Spinal cord (tissue), 10 donors: ENCODE data around the gene CDCA3. TPM values are rescaled to one million over a fixed set of nuclear protein-coding genes. Genes with fewer than 3 reads are reported as not detected.

Experiments used
- DNase-seq, 6 donors: peaks; one replicate each; pipeline versions ENCODE4 v3.0.0 to v3.0.0-alpha.2; 2013 to 2015; ENCODE audit warnings: low spot score in 6 of 6, low read depth in 4 of 6
- H3K27ac ChIP-seq: one replicate; pipeline ENCODE4 v1.5.1; 2013; ENCODE audit warnings: low read depth, low read length, control low read depth
- H3K27me3 ChIP-seq: one replicate; pipeline ENCODE4 v1.6.1; 2013; ENCODE audit warnings: low read length; ENCODE audit not compliant: control insufficient read depth, insufficient read depth
- H3K36me3 ChIP-seq: one replicate; pipeline ENCODE4 v1.6.1; 2013; ENCODE audit warnings: low read length; ENCODE audit not compliant: control insufficient read depth, insufficient read depth
- H3K4me1 ChIP-seq: one replicate; pipeline ENCODE4 v1.6.1; 2013; ENCODE audit warnings: low read length; ENCODE audit not compliant: control insufficient read depth, insufficient read depth
- H3K4me3 ChIP-seq: one replicate; pipeline ENCODE4 v1.5.1; 2013; ENCODE audit warnings: low read depth, low read length, control low read depth
- H3K9me3 ChIP-seq: one replicate; pipeline ENCODE4 v1.6.1; 2013; ENCODE audit warnings: low read length; ENCODE audit not compliant: control insufficient read depth, insufficient read depth
- WGBS: methylation state at CpG from one replicate; pipeline ENCODE4 v1.1.5; 2013; ENCODE audit warnings: missing lambda C conversion rate; ENCODE audit not compliant: insufficient coverage; 5-methylcytosine and 5-hydroxymethylcytosine counted together
- polyA plus RNA-seq, 2 donors: library from polyadenylated mRNA; unstranded; fragments of 120-200 nt; gene quantifications; one replicate each; pipeline ENCODE4 v1.2.1, GENCODE V29; 2013; ENCODE audit not compliant: insufficient read length in 2 of 2
- total RNA-seq, 2 donors: library from RNA; depleted of rRNA in 1 of 2; stranded (reverse); fragments of 120-200 nt in 1 of 2; fragments of >200 nt in 1 of 2; gene quantifications; one replicate each; pipeline versions ENCODE4 v1.2.3 to v1.2.4, GENCODE V29; 2013 to 2014
- donor health status: healthy.

The CDCA3 gene
- total and polyA plus RNA-seq, 4 donors, result 4.8 to 22.5 (median 17.5) TPM

DNA sequence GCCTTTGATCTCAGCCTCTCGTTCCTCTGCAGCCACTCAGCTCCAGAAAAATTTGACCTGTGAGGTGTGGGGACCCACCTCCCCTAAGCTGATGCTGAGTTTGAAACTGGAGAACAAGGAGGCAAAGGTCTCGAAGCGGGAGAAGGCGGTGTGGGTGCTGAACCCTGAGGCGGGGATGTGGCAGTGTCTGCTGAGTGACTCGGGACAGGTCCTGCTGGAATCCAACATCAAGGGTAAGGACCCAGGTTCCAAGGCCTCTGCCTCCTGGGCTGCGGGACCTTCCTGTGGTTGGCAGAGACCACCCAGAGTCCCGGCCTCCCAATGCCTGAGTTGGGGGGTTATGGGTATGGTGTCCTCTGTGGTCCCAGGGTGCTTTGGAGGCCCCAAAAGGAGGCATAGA, 34.0 kb downstream of the CDCA3 start:
- no peak overlapping the region for H3K4me3 ChIP-seq
- 88% methylated on average over 8 of the region's 8 CpGs for WGBS
- H3K9me3 ChIP-seq, result no peaks in the 10 kb centered on the region
- H3K27me3 ChIP-seq, result no peaks in the 10 kb centered on the region
- H3K36me3 ChIP-seq, result no peaks in the 10 kb centered on the region
- H3K4me1 ChIP-seq, result peaks cover 40% of the 10 kb centered on the region
- DNase-seq, result no peak
- no peak overlapping the region for H3K27ac ChIP-seq

DNA sequence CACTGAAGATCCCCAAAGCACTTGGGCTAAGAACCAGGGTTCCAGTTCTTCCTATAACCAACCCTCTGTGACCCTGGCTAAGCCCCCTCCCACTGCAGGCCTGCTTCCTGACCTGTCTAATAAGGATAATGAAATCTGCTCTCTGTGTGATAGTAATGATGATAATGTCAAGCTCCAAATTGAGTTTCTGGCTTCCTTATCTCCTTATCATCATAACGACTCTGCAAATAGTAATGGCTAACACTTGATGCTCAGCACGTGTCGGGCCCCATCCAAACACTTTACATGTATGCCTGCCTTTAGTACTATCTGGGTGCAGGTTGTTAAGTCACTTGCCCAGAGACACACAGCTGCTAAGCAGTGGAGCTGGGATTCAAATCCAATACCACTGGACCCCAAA, 34.5 kb downstream of the CDCA3 start:
- no peaks in the 10 kb centered on the region for H3K9me3 ChIP-seq
- WGBS, result 94% methylated on average over 2 of the region's 3 CpGs
- H3K27me3 ChIP-seq, result no peaks in the 10 kb centered on the region
- no peak for DNase-seq
- H3K27ac ChIP-seq, result no peak overlapping the region
- H3K4me1 ChIP-seq, result peaks cover 36% of the 10 kb centered on the region
- no peaks in the 10 kb centered on the region for H3K36me3 ChIP-seq
- H3K4me3 ChIP-seq, result no peak overlapping the region

DNA sequence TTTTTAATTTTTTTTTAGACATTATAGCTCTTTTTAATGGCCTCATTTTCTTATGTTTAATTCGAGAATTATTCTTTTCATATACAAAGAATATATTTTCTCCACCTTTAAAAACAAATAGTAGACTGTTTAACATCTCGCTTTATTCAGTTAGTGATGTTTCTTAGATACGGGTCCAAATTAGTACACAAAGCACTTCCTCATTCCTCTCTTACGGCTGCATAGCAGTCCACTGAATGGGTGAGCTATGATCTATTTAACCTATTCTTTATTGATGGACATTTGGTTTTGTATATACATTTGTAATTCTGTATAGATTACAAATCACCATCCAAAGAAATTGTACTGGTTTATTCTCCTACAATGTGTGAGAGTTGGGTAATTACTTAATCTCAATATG, 37.7 kb downstream of the CDCA3 start:
- H3K4me3 ChIP-seq, result no peak overlapping the region
- DNase-seq, result no peak
- WGBS, result no CpG with 5 or more reads among the region's 4 CpGs
- H3K27ac ChIP-seq, result no peak overlapping the region
- no peaks in the 10 kb centered on the region for H3K9me3 ChIP-seq
- no peaks in the 10 kb centered on the region for H3K36me3 ChIP-seq
- peaks cover 6% of the 10 kb centered on the region for H3K4me1 ChIP-seq
- no peaks in the 10 kb centered on the region for H3K27me3 ChIP-seq

DNA sequence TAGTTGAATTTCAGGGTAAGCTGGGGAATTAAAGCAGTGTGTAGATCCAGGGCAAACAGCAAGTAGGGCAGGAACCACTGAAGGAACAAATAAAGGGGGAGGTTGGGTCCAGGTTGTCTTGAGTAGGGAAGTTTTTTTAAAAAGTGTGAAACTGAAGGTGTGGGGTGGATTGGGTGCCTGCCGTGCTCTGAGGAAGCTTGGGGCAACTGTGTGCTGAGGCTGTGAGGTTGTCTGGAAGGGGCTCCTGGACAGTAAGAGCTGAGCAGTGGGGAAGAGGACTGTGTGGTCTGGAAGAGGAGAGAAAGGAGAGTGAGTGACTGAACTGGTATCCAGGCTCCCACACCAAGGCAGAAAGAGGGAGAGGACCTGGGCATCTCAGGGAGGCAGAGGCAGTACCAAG, 40.3 kb downstream of the CDCA3 start:
- H3K4me1 ChIP-seq, result no peaks in the 10 kb centered on the region
- no peaks in the 10 kb centered on the region for H3K36me3 ChIP-seq
- no peaks in the 10 kb centered on the region for H3K27me3 ChIP-seq
- no peak for DNase-seq
- 60% methylated on average over 1 of the region's 1 CpG for WGBS
- no peak overlapping the region for H3K4me3 ChIP-seq
- no peaks in the 10 kb centered on the region for H3K9me3 ChIP-seq
- H3K27ac ChIP-seq, result no peak overlapping the region

DNA sequence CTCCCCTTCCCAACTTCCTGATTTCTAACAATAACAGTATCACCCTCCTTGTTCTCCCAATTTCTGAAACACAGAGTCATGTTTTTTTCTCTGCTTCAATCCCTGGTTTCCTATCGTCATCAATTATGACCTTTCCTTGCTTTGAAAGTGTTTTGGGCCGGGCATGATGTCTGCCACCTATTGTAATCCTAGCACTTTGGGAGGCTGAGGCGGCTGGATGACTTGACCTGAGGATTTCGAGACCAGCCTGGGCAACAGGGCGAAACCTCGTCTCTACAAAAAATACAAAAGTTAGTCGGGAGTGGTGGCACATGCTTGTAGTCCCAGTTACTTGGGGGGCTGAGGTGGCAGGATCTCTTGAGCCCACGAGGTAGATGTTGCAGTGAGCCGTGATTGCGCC, 42.0 kb downstream of the CDCA3 start:
- no peaks in the 10 kb centered on the region for H3K27me3 ChIP-seq
- no peak for DNase-seq
- WGBS, result 58% methylated on average over 7 of the region's 10 CpGs

DNA sequence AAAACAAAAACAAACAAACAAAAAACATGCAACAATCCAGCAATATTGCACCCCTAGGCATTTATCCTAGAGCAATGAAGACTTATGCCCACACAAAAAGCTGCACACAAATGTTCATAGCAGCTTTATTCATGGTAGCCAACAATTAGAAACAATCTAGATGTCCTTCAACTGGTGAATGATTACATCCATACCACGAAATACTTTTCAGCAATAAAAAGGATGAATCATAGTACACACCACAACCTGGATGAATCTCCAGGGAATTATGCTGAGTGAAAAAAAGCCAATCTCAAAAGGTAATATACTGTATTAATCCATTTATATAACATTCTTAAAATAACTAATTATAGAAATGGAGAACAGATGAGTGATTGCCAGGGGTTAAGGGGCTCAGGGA, 43.9 kb downstream of the CDCA3 start:
- no peak overlapping the region for H3K4me3 ChIP-seq
- WGBS, result no CpG with 5 or more reads among the region's 1 CpG
- H3K4me1 ChIP-seq, result no peaks in the 10 kb centered on the region
- H3K27ac ChIP-seq, result no peak overlapping the region
- DNase-seq, result no peak
- H3K36me3 ChIP-seq, result no peaks in the 10 kb centered on the region
- no peaks in the 10 kb centered on the region for H3K9me3 ChIP-seq
- no peaks in the 10 kb centered on the region for H3K27me3 ChIP-seq

More for the DNA sequence above, 42.0 kb downstream of the CDCA3 start:
- H3K4me1 ChIP-seq, result no peaks in the 10 kb centered on the region
- no peak overlapping the region for H3K4me3 ChIP-seq
- H3K27ac ChIP-seq, result no peak overlapping the region
- no peaks in the 10 kb centered on the region for H3K36me3 ChIP-seq
- no peaks in the 10 kb centered on the region for H3K9me3 ChIP-seq

DNA sequence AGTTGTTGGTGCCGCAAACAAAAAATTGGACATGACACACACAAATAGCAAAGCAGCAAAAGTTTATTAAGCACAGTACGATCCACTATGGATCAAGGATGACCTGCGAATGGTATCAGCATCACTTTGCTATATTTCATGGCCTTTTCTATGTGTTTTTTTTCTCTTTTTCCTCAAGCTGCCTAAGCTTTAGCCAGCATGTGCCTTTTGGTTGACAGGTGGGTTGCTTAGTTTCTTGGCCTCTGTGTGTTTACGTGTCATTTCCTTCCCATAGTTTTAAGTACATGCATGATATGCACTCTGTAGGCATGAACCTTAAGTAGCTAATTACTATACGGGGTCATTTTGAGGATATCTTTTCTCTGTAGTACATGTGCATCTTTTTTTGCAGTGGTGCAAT, 51.9 kb downstream of the CDCA3 start:
- no peak overlapping the region for H3K4me3 ChIP-seq
- H3K36me3 ChIP-seq, result no peaks in the 10 kb centered on the region
- DNase-seq, result no peak
- no peaks in the 10 kb centered on the region for H3K27me3 ChIP-seq
- no peaks in the 10 kb centered on the region for H3K4me1 ChIP-seq
- WGBS, result 100% methylated on average over 2 of the region's 5 CpGs
- H3K9me3 ChIP-seq, result no peaks in the 10 kb centered on the region
- no peak overlapping the region for H3K27ac ChIP-seq

Other genes starting within 250 kb of the CDCA3 start
- 100 to 1,000 TPM; 179 to 185 TPM for gene CHD4, start 243.9 kb downstream of the CDCA3 start, total RNA-seq
- gene CHD4, start 243.9 kb downstream of the CDCA3 start, polyA plus RNA-seq, result 100 to 1,000 TPM; 177 to 185 TPM
- gene LPAR5, start 215.3 kb downstream of the CDCA3 start, total RNA-seq, result 1 to 10 TPM; 2.5 to 3.5 TPM
- 1 to 10 TPM; 6.0 to 9.1 TPM for gene LPAR5, start 215.3 kb downstream of the CDCA3 start, polyA plus RNA-seq
- 1 to 10 TPM in 1 of 2 donors, under 1 TPM in 1; 0.69 to 3.9 TPM for gene ACRBP, start 203.9 kb downstream of the CDCA3 start, total RNA-seq
- 1 to 10 TPM; 1.9 to 3.6 TPM for gene ACRBP, start 203.9 kb downstream of the CDCA3 start, polyA plus RNA-seq
- gene ING4, start 188.2 kb downstream of the CDCA3 start, total RNA-seq, result 10 to 100 TPM; 87.5 to 90.5 TPM
- 100 to 1,000 TPM in 1 of 2 donors, 10 to 100 TPM in 1; 94.6 to 104 TPM for gene ING4, start 188.2 kb downstream of the CDCA3 start, polyA plus RNA-seq
- gene ZNF384, start 161.9 kb downstream of the CDCA3 start, total RNA-seq, result 10 to 100 TPM; 14.9 to 33.8 TPM
- gene ZNF384, start 161.9 kb downstream of the CDCA3 start, polyA plus RNA-seq, result 10 to 100 TPM; 66.6 to 80.2 TPM
- 1 to 10 TPM; 2.0 to 3.8 TPM for gene PIANP, start 150.5 kb downstream of the CDCA3 start, total RNA-seq
- gene PIANP, start 150.5 kb downstream of the CDCA3 start, polyA plus RNA-seq, result 10 to 100 TPM; 81.7 to 86.8 TPM
- gene COPS7A, start 127.2 kb downstream of the CDCA3 start, total RNA-seq, result 10 to 100 TPM; 43.4 to 80.4 TPM
- gene COPS7A, start 127.2 kb downstream of the CDCA3 start, polyA plus RNA-seq, result 10 to 100 TPM; 83.5 to 98.0 TPM
- gene MLF2, start 98.1 kb downstream of the CDCA3 start, total RNA-seq, result 100 to 1,000 TPM in 1 of 2 donors, 10 to 100 TPM in 1; 91.4 to 157 TPM
- 100 to 1,000 TPM; 300 to 319 TPM for gene MLF2, start 98.1 kb downstream of the CDCA3 start, polyA plus RNA-seq
- 100 to 1,000 TPM in 1 of 2 donors, 10 to 100 TPM in 1; 50.7 to 191 TPM for gene PTMS, start 84.9 kb downstream of the CDCA3 start, total RNA-seq
- gene PTMS, start 84.9 kb downstream of the CDCA3 start, polyA plus RNA-seq, result 100 to 1,000 TPM; 916 to 927 TPM
- under 1 TPM in 1 of 2 donors, not detected in 1; 0.33 TPM for gene LAG3, start 78.8 kb downstream of the CDCA3 start, total RNA-seq
- gene LAG3, start 78.8 kb downstream of the CDCA3 start, polyA plus RNA-seq, result 1 to 10 TPM in 1 of 2 donors, under 1 TPM in 1; 0.93 to 1.6 TPM
- gene CD4, start 61.8 kb downstream of the CDCA3 start, total RNA-seq, result 10 to 100 TPM; 11.3 to 15.4 TPM
- 10 to 100 TPM; 13.0 to 16.6 TPM for gene CD4, start 61.8 kb downstream of the CDCA3 start, polyA plus RNA-seq
- gene GPR162, start 29.5 kb downstream of the CDCA3 start, total RNA-seq, result 10 to 100 TPM; 43.4 to 54.2 TPM
- gene GPR162, start 29.5 kb downstream of the CDCA3 start, polyA plus RNA-seq, result 100 to 1,000 TPM; 113 to 128 TPM
- 10 to 100 TPM; 25.7 to 28.7 TPM for gene P3H3, start 22.9 kb downstream of the CDCA3 start, total RNA-seq
- 10 to 100 TPM; 22.7 to 42.3 TPM for gene P3H3, start 22.9 kb downstream of the CDCA3 start, polyA plus RNA-seq
- gene GNB3, start 10.4 kb downstream of the CDCA3 start, total RNA-seq, result 1 to 10 TPM; 2.5 to 5.1 TPM
- 10 to 100 TPM; 12.0 to 27.0 TPM for gene GNB3, start 10.4 kb downstream of the CDCA3 start, polyA plus RNA-seq
- 10 to 100 TPM; 78.6 to 80.1 TPM for gene USP5, start 864 bp upstream of the CDCA3 start, total RNA-seq
- 100 to 1,000 TPM in 1 of 2 donors, 10 to 100 TPM in 1; 99.0 to 101 TPM for gene USP5, start 864 bp upstream of the CDCA3 start, polyA plus RNA-seq
- gene TPI1, start 16.2 kb upstream of the CDCA3 start, total RNA-seq, result 100 to 1,000 TPM; 413 to 837 TPM
- gene TPI1, start 16.2 kb upstream of the CDCA3 start, polyA plus RNA-seq, result 100 to 1,000 TPM; 519 to 535 TPM
- 1 to 10 TPM; 3.5 to 5.4 TPM for gene SPSB2, start 22.0 kb upstream of the CDCA3 start, total RNA-seq
- 1 to 10 TPM; 5.7 to 10.0 TPM for gene SPSB2, start 22.0 kb upstream of the CDCA3 start, polyA plus RNA-seq
- gene LRRC23, start 53.5 kb upstream of the CDCA3 start, total RNA-seq, result 10 to 100 TPM; 13.5 to 25.5 TPM
- 10 to 100 TPM; 25.1 to 25.3 TPM for gene LRRC23, start 53.5 kb upstream of the CDCA3 start, polyA plus RNA-seq
- gene ENO2, start 63.3 kb upstream of the CDCA3 start, total RNA-seq, result 100 to 1,000 TPM; 118 to 307 TPM
- gene ENO2, start 63.3 kb upstream of the CDCA3 start, polyA plus RNA-seq, result 100 to 1,000 TPM; 615 to 640 TPM
- 10 to 100 TPM; 23.1 to 24.9 TPM for gene ATN1, start 76.7 kb upstream of the CDCA3 start, total RNA-seq
- 100 to 1,000 TPM; 208 to 228 TPM for gene ATN1, start 76.7 kb upstream of the CDCA3 start, polyA plus RNA-seq
- gene RNU7-1, start 92.5 kb upstream of the CDCA3 start, total RNA-seq, result not detected
- 10 to 100 TPM; 16.2 to 21.9 TPM for gene RNU7-1, start 92.5 kb upstream of the CDCA3 start, polyA plus RNA-seq
- gene C12orf57, start 92.7 kb upstream of the CDCA3 start, total RNA-seq, result 100 to 1,000 TPM; 108 to 376 TPM
- gene C12orf57, start 92.7 kb upstream of the CDCA3 start, polyA plus RNA-seq, result 100 to 1,000 TPM; 220 to 243 TPM
- gene PTPN6, start 100.1 kb upstream of the CDCA3 start, total RNA-seq, result 1 to 10 TPM; 8.4 to 9.3 TPM
- gene PTPN6, start 100.1 kb upstream of the CDCA3 start, polyA plus RNA-seq, result 1 to 10 TPM; 5.7 to 7.9 TPM
- gene PHB2, start 119.4 kb upstream of the CDCA3 start, total RNA-seq, result 100 to 1,000 TPM in 1 of 2 donors, 10 to 100 TPM in 1; 88.4 to 226 TPM
- gene PHB2, start 119.4 kb upstream of the CDCA3 start, polyA plus RNA-seq, result 100 to 1,000 TPM; 174 to 185 TPM
- 10 to 100 TPM; 18.9 to 43.1 TPM for gene EMG1, start 119.6 kb upstream of the CDCA3 start, total RNA-seq
- gene EMG1, start 119.6 kb upstream of the CDCA3 start, polyA plus RNA-seq, result 10 to 100 TPM; 30.1 to 33.3 TPM
- gene LPCAT3, start 167.2 kb upstream of the CDCA3 start, total RNA-seq, result 10 to 100 TPM; 12.7 to 20.4 TPM
- 10 to 100 TPM; 35.5 to 42.3 TPM for gene LPCAT3, start 167.2 kb upstream of the CDCA3 start, polyA plus RNA-seq
- 100 to 1,000 TPM in 1 of 2 donors, 10 to 100 TPM in 1; 77.6 to 122 TPM for gene C1S, start 209.4 kb upstream of the CDCA3 start, total RNA-seq
- gene C1S, start 209.4 kb upstream of the CDCA3 start, polyA plus RNA-seq, result 10 to 100 TPM; 19.1 to 41.3 TPM
- gene C1R, start 241.2 kb upstream of the CDCA3 start, total RNA-seq, result 10 to 100 TPM; 41.8 to 83.1 TPM
- 10 to 100 TPM; 18.7 to 31.7 TPM for gene C1R, start 241.2 kb upstream of the CDCA3 start, polyA plus RNA-seq